LHCN-M2 (cell line): ENCODE data around the gene NDUFB2. TPM values are rescaled to one million over a fixed set of nuclear protein-coding genes. Genes with fewer than 3 reads are reported as not detected.
"Not testable (repeated sequence)": the region's sequence is repeated elsewhere in the genome, so short reads cannot be mapped to it uniquely, and the experiment has no call there.

Source experiments
- DNase-seq: peaks from one replicate; pipeline ENCODE4 v3.0.0-alpha.2; 2012; ENCODE audit warnings: low read depth
- total RNA-seq: library from RNA; depleted of rRNA; stranded (reverse); fragments of >200 nt; gene quantifications from 2 replicates; pipeline ENCODE4 v1.2.3, GENCODE V29; 2014; rRNA removed

NDUFB2 gene
- total RNA-seq, 1 experiment from 2014 or later = 488 TPM

GRCh38 chr7:140734096-140734495, 37.6 kb downstream of the NDUFB2 start:
- DNase-seq = no peak

- no peak for DNase-seq
Measured at GRCh38 chr7:140734729-140735128, 38.2 kb downstream of the NDUFB2 start.

GRCh38 chr7:140738280-140738679, 41.8 kb downstream of the NDUFB2 start:
- no peak for DNase-seq

GRCh38 chr7:140743255-140743654, 46.7 kb downstream of the NDUFB2 start:
- not testable (repeated sequence) for DNase-seq

- no peak for DNase-seq
Measured at GRCh38 chr7:140744005-140744404, 47.5 kb downstream of the NDUFB2 start.

GRCh38 chr7:140745266-140746058, 49.0 kb downstream of the NDUFB2 start:
- DNase-seq = no peak

GRCh38 chr7:140746751-140747150, 50.2 kb downstream of the NDUFB2 start:
- DNase-seq = no peak

GRCh38 chr7:140752533-140752932, 56.0 kb downstream of the NDUFB2 start:
- DNase-seq = no peak

- no peak for DNase-seq
Measured at GRCh38 chr7:140754506-140754905, 58.0 kb downstream of the NDUFB2 start.

Other genes with a start within 250 kb of the NDUFB2 start
- gene MKRN1, start 217.2 kb upstream of the NDUFB2 start, total RNA-seq = 52.1 and 56.4 TPM in 2 replicates
- gene DENND2A, start 55.9 kb upstream of the NDUFB2 start, total RNA-seq = not detected in 2 replicates
- 20.6 and 20.8 TPM in 2 replicates for gene ADCK2, start 23.8 kb upstream of the NDUFB2 start, total RNA-seq
- gene BRAF, start 228.2 kb downstream of the NDUFB2 start, total RNA-seq = 10.9 and 13.9 TPM in 2 replicates